Measurements from ENCODE around the gene PUS7L. TPM values are rescaled to one million over a fixed set of nuclear protein-coding genes. Genes with fewer than 3 reads are reported as not detected.

PUS7L gene
- total RNA-seq, 1 experiment from 2014 or later = 14.4 TPM

- Histone ChIP-seq H4K91ac (ENCODE audit: insufficient read length, low read depth, low read length) (no peak overlapping the region), H3K23ac (ENCODE audit: insufficient read length, low read depth, low read length) (no peak overlapping the region), H3K27ac (ENCODE audit: insufficient read length, low read depth, low read length) (peak overlapping the region; percentile 29), H3K56ac (ENCODE audit: insufficient read length, low read depth, low read length) (no peak overlapping the region), H3K79me1 (ENCODE audit: insufficient read depth, low read depth, low read length, poor library complexity, severe bottlenecking) (no peaks in the 10 kb centered on the region), H3K9ac (ENCODE audit: extremely low read depth, insufficient read length, low read length) (peak overlapping the region; percentile 70), H2AFZ (ENCODE audit: low read length) (peak overlapping the region; percentile 17), H3K18ac (ENCODE audit: insufficient read length, low read depth, low read length) (no peak overlapping the region), H3T11ph (ENCODE audit: low read length) (no peak overlapping the region), H2BK5ac (ENCODE audit: insufficient read length, low read length) (no peak overlapping the region), H2BK20ac (ENCODE audit: low read depth, low read length, poor library complexity, severe bottlenecking) (no peak overlapping the region), H3K4ac (ENCODE audit: low read depth, low read length) (no peak overlapping the region; the same call in 1 of the 2 replicates), H2BK12ac (ENCODE audit: insufficient read length, low read depth, low read length) (no peak overlapping the region), H4K5ac (ENCODE audit: insufficient read length, low read depth, low read length) (no peak overlapping the region), H3K4me1 (ENCODE audit: insufficient read depth, low read length) (no peaks in the 10 kb centered on the region), H4K20me1 (ENCODE audit: control insufficient read depth, insufficient read depth, insufficient read length) (no peaks in the 10 kb centered on the region), H3K4me2 (ENCODE audit: insufficient read depth, insufficient read length, low read length) (peak overlapping the region; percentile 66), H3K9me3 (ENCODE audit: control insufficient read depth, low read depth, low read length) (no peaks in the 10 kb centered on the region), H4K8ac (replicated peaks; ENCODE audit: insufficient read length, low read depth, low read length) (no peak overlapping the region), H2BK15ac (ENCODE audit: low read depth, low read length) (no peak overlapping the region), H3K79me2 (ENCODE audit: insufficient read depth, low read length) (no peaks in the 10 kb centered on the region; the same call in 1 of the 2 replicates), H3K27me3 (ENCODE audit: insufficient read depth, low read length) (no peaks in the 10 kb centered on the region), H3K14ac (ENCODE audit: insufficient read depth, low read length) (no peak overlapping the region), H2AK5ac (ENCODE audit: insufficient read length, low read length) (no peak overlapping the region), H2BK120ac (ENCODE audit: low read depth, low read length, poor library complexity, severe bottlenecking) (no peak overlapping the region), H3K23me2 (ENCODE audit: insufficient read length, low read depth, low read length, poor library complexity, severe bottlenecking) (no peaks in the 10 kb centered on the region)
- H3K27me3 Mint-ChIP-seq (ENCODE audit: low read depth) = no peaks in the 10 kb centered on the region
- TF ChIP-seq, protein P1, sequence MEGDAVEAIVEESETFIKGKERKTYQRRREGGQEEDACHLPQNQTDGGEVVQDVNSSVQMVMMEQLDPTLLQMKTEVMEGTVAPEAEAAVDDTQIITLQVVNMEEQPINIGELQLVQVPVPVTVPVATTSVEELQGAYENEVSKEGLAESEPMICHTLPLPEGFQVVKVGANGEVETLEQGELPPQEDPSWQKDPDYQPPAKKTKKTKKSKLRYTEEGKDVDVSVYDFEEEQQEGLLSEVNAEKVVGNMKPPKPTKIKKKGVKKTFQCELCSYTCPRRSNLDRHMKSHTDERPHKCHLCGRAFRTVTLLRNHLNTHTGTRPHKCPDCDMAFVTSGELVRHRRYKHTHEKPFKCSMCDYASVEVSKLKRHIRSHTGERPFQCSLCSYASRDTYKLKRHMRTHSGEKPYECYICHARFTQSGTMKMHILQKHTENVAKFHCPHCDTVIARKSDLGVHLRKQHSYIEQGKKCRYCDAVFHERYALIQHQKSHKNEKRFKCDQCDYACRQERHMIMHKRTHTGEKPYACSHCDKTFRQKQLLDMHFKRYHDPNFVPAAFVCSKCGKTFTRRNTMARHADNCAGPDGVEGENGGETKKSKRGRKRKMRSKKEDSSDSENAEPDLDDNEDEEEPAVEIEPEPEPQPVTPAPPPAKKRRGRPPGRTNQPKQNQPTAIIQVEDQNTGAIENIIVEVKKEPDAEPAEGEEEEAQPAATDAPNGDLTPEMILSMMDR (conservative IDR thresholded peaks at IDR 0.05) = no peak
- peaks cover 0 to 15% (median 9%) of the 10 kb centered on the region in 3 experiments; a peak in 6 of 7 replicates for H3K36me3 Mint-ChIP-seq (ENCODE audit: insufficient read depth in 1 of 3, low read depth in 3 of 3)
- H3K4me3 Mint-ChIP-seq = peak overlapping the region; percentile 98 to 100
- H3K27ac Mint-ChIP-seq = peak overlapping the region; percentile 100; a peak in 6 of 7 replicates
- H3K4me1 Mint-ChIP-seq = peaks cover 8 to 13% of the 10 kb centered on the region in 2 experiments
- no peak for DNase-seq
- no peaks in the 10 kb centered on the region; a peak in 1 of 5 replicates for H3K9me3 Mint-ChIP-seq
- WGBS (ENCODE audit: extremely low coverage, insufficient read length, low lambda C conversion rate) = no CpG with 5 or more reads among the region's 3 CpGs
Observed at GRCh38 chr12:43806737-43807072, 48.1 kb upstream of the PUS7L start.

All from H9 (cell line).